Ectodermal cell (in vitro differentiated cells): ENCODE measurements around the gene AIDA.
"Not testable (repeated sequence)": the region's sequence is repeated elsewhere in the genome, so short reads cannot be mapped to it uniquely, and the experiment has no call there.

ENCODE experiments used
- H3K27ac ChIP-seq: 2 replicates; pipeline ENCODE4 v1.7.0; 2013; ENCODE audit warnings: mild to moderate bottlenecking, low read depth, low read length; ENCODE audit not compliant: insufficient read depth, poor library complexity, severe bottlenecking
- H3K27me3 ChIP-seq: 2 replicates; pipeline ENCODE4 v1.7.0; 2013; ENCODE audit warnings: mild to moderate bottlenecking, low read length; ENCODE audit not compliant: insufficient read depth, control insufficient read depth, poor library complexity, severe bottlenecking
- H3K36me3 ChIP-seq: one replicate; pipeline ENCODE4 v1.7.0; 2013; ENCODE audit warnings: low read length; ENCODE audit not compliant: control insufficient read depth, insufficient read depth
- H3K4me1 ChIP-seq: one replicate; pipeline ENCODE4 v1.7.0; 2013; ENCODE audit warnings: low read length; ENCODE audit not compliant: control insufficient read depth, insufficient read depth
- H3K4me3 ChIP-seq: 2 replicates; pipeline ENCODE4 v1.7.0; 2013; ENCODE audit warnings: low read depth, low read length, control low read depth; ENCODE audit not compliant: insufficient read depth
- H3K9me3 ChIP-seq: 2 replicates; pipeline ENCODE4 v1.7.0; 2013; ENCODE audit warnings: mild to moderate bottlenecking, low read length, moderate library complexity; ENCODE audit not compliant: control insufficient read depth
- WGBS, 2 experiments: methylation state at CpG; one replicate each; pipeline ENCODE4 v1.1.7; 2013; ENCODE audit warnings: missing lambda C conversion rate in 2 of 2; 5-methylcytosine and 5-hydroxymethylcytosine counted together

AIDA gene

DNA sequence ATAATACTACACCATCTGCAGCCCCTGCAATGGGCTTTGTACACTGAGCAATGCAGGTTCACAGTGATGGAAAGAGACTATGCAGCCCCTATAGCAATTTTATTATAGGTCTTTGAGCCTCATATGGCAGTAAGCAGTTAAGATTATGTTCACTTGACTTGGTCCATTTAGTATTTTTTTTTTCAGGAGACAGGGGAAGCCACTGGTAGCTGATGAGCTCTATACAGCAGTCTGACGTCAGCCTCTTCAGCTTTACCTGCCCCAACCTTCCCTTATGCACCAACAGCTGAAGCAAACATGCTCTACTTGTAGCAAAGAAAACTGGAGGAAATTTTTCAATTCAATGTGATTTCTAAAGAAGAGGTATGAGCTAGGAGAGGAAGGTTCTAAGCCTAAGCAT, 32.2 kb downstream of the AIDA start:
- no peak overlapping the region for H3K27ac ChIP-seq
- H3K4me1 ChIP-seq, result no peaks in the 10 kb centered on the region
- H3K9me3 ChIP-seq, result no peaks in the 10 kb centered on the region
- H3K27me3 ChIP-seq, result no peaks in the 10 kb centered on the region
- H3K36me3 ChIP-seq, result peaks cover 4% of the 10 kb centered on the region
- WGBS, 2 experiments, result 87 to 100% methylated on average over 1 of the region's 1 CpG
- H3K4me3 ChIP-seq, result no peak overlapping the region

- H3K36me3 ChIP-seq, result peaks cover 16% of the 10 kb centered on the region
- H3K4me1 ChIP-seq, result no peaks in the 10 kb centered on the region
- no peaks in the 10 kb centered on the region for H3K9me3 ChIP-seq
- no peak overlapping the region for H3K4me3 ChIP-seq
- no peaks in the 10 kb centered on the region for H3K27me3 ChIP-seq
- no peak overlapping the region for H3K27ac ChIP-seq
- WGBS, 2 experiments, result 91 to 100% methylated on average over 1 of the region's 1 CpG
These were observed 42.2 kb downstream of the AIDA start for GRCh38 chr1:222670110-222670509.

DNA sequence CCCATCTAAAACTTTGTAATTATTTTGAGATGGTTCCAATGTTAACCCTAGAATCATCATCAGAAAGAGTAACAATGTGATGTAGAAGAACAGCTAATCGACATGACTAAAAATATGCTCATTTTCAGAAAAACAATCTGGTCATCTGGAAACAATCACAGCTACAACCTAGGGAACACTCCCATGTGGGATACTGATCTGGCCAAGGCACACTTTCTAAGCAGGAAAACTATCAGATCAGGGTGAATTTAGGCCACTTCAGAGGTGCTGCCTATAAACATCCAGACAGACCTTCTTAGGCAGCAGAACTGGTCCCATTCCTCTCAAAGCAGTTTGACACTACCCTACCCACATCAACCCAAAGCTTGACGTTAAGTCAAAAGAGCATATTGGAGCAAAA, 43.2 kb downstream of the AIDA start:
- H3K9me3 ChIP-seq, H3K27me3 ChIP-seq, H3K4me3 ChIP-seq, H3K27ac ChIP-seq, H3K4me1 ChIP-seq: not testable (repeated sequence)
- H3K36me3 ChIP-seq, result peaks cover 22% of the 10 kb centered on the region
- no CpG with 5 or more reads among the region's 2 CpGs for WGBS, 2 experiments

DNA sequence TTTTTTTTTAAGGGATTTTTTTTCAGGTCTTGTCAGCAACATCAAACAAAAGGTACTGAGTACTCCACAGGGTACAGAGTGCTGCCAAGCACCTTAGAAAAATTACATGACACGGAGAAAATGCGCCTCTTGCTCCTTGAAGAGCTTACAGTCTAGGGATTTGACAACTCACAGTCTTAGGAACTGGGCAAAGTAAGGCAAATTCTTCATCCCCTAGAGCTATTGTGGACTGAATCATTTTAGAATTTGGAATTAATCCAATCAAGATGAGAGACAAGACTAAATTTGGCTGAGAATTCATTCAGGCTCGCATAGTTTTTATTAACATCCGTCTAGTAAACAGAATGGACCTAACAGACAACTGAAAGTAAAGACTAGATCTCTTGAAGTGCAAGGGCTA, 44.1 kb downstream of the AIDA start:
- H3K4me3 ChIP-seq, H3K4me1 ChIP-seq, H3K27ac ChIP-seq, H3K9me3 ChIP-seq, H3K27me3 ChIP-seq: not testable (repeated sequence)
- WGBS, 2 experiments, result no CpG with 5 or more reads among the region's 4 CpGs
- H3K36me3 ChIP-seq, result peaks cover 28% of the 10 kb centered on the region

DNA sequence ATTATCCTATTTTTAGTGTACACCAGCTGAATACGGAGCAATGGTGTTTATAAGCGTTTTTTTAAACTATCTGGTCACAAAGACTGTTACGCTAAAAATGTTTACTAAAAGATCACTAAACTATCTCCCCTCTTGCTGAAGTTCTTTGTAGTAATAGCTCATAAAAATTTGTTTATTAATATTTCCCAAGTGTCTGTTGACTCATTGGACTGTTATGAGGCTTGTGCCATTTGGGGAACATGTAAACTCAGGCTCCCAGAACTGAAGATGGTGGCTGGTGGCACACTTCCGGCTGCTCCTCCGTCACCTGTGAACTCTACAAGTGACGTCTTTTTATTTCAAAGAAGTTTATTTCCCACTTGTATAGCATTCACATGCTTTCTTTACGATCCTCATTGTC, 46.3 kb downstream of the AIDA start:
- 93 to 99% methylated on average over 5 to 7 of the region's 7 CpGs for WGBS, 2 experiments

GRCh38 chr1:222663431-222663934, 48.8 kb downstream of the AIDA start:
- Histone ChIP-seq H3K27me3 (no peaks in the 10 kb centered on the region), H3K27ac (no peak overlapping the region), H3K4me1 (no peaks in the 10 kb centered on the region), H3K9me3 (no peaks in the 10 kb centered on the region), H3K36me3 (peaks cover 56% of the 10 kb centered on the region), H3K4me3 (no peak overlapping the region)
- WGBS, 2 experiments, result 96% methylated on average over 4 of the region's 4 CpGs

More for the DNA sequence above, 46.3 kb downstream of the AIDA start:
- Histone ChIP-seq H3K9me3 (no peaks in the 10 kb centered on the region), H3K27ac (no peak overlapping the region), H3K27me3 (no peaks in the 10 kb centered on the region), H3K4me1 (no peaks in the 10 kb centered on the region), H3K4me3 (no peak overlapping the region), H3K36me3 (peaks cover 45% of the 10 kb centered on the region)

- H3K27ac ChIP-seq, result no peak overlapping the region
- WGBS, 2 experiments, result 93 to 100% methylated on average over 2 of the region's 2 CpGs
- H3K27me3 ChIP-seq, result no peaks in the 10 kb centered on the region
- no peaks in the 10 kb centered on the region for H3K9me3 ChIP-seq
- H3K4me3 ChIP-seq, result no peak overlapping the region
- no peaks in the 10 kb centered on the region for H3K4me1 ChIP-seq
- peaks cover 53% of the 10 kb centered on the region for H3K36me3 ChIP-seq
These were observed 54.4 kb downstream of the AIDA start for GRCh38 chr1:222657899-222658298.

DNA sequence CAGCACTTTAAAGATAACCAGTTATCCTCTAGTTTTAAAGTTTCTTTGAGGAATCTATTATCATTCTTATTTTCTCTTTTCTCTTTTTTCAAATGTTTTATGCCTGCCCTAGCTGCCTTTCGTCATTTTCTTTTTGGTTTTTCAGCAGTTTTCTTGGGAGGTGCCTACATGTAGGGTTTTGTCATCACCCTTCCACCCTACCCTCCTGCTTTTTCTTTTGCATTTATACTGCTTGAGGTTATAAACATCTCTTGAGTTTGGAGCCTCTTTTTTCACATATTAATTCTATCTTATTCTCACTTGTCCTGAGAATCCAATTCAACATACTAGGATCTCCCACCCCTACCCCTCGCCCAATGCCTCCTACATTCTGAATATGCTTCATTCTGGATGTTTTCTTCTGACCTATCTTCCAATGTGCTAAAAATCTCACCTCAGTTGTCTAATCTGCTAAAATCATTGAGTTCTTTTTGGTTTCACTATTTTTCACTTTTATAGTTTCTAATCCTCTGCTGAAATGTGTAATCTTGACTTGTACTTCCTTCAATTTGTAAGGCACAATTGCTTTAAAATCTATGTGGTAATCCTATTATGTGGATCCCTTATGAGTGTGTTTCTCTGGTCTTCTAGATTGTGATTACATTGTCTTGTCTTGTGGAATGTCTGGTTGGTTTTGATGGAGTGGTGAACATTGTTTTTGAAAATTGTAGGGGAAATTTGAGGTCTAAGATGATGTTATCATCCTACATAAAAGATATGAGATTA, 55.7 kb downstream of the AIDA start:
- WGBS, 2 experiments, result 92 to 94% methylated on average over 2 of the region's 2 CpGs
- Histone ChIP-seq H3K27ac (no peak overlapping the region), H3K27me3 (no peaks in the 10 kb centered on the region), H3K4me1 (no peaks in the 10 kb centered on the region), H3K9me3 (no peaks in the 10 kb centered on the region), H3K36me3 (peaks cover 53% of the 10 kb centered on the region), H3K4me3 (no peak overlapping the region)

GRCh38 chr1:222654849-222655248, 57.4 kb downstream of the AIDA start:
- peaks cover 44% of the 10 kb centered on the region for H3K36me3 ChIP-seq
- WGBS, 2 experiments, result 89 to 96% methylated on average over 3 to 4 of the region's 5 CpGs
- H3K27me3 ChIP-seq, result no peaks in the 10 kb centered on the region

DNA sequence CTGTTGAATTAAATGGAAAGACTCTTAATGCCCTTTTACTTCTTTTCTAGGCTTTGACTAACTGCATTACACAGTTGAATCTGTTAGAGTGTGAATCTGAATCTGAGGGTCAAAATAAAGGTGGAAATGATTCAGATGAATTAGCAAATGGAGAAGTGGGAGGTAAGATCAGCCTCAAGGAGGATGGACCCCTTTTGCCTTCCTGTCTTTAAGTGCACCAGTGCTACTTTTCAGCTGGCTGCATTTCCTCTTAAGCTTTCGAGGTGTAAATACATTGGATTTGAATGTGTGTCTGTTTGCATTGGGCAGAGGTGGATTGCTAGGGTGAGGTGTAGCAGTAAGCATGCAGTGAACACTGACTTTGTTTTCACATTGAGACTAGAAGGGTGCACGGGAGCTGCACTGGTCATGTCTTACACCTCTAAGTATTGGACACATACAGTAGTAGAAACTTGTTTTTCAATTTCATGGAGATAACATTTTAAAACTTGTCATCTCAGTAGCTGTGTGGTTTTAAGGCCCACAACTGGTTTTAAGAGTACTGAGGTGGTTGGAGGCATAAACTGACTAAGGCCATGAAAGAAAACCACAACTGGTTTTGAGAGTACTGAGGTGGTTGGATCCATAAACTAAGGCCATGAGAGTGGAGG, 59.0 kb downstream of the AIDA start:
- Histone ChIP-seq H3K36me3 (peaks cover 37% of the 10 kb centered on the region), H3K4me3 (no peak overlapping the region), H3K27ac (no peak overlapping the region), H3K4me1 (no peaks in the 10 kb centered on the region), H3K27me3 (no peaks in the 10 kb centered on the region), H3K9me3 (no peaks in the 10 kb centered on the region)
- 91 to 93% methylated on average over 2 of the region's 2 CpGs for WGBS, 2 experiments

More at GRCh38 chr1:222654849-222655248, 57.4 kb downstream of the AIDA start:
- Histone ChIP-seq H3K9me3 (no peaks in the 10 kb centered on the region), H3K4me3 (no peak overlapping the region), H3K27ac (no peak overlapping the region), H3K4me1 (no peaks in the 10 kb centered on the region)
